ENCODE results near the gene LRRK1.

Gene LRRK1

DNA sequence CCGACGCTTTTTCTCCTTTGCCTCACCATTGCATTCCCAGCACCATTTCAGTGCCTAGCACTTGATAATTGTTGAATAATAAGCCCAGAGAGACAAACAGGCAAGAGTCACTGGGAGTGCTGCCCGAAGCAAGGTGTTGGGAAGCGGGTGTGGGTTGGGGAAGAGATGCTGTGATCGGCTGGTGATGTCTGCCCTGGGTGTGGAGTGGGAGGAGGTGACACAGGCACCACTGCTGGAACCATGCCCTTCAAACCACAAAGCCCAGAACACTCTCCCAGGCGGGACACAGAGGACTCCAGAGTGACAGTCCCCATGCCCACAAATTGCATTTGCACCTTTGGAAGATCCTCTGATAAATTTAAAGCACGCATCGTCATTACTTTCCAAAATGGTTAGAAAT lies 184.4 kb downstream of the LRRK1 start:
- Histone ChIP-seq H3K27ac (ENCODE audit: low read depth, low read length) (no peak overlapping the region), H2BK5ac (ENCODE audit: low read length) (no peak overlapping the region), H3K56ac (ENCODE audit: low read length) (no peak overlapping the region), H3K4ac (ENCODE audit: low read depth, low read length) (no peak overlapping the region), H3K18ac (ENCODE audit: low read length) (no peak overlapping the region), H3K27me3 (ENCODE audit: insufficient read depth, low read length, poor library complexity) (no peaks in the 10 kb centered on the region), H2BK15ac (replicated peaks; ENCODE audit: low read depth) (no peak overlapping the region), H4K8ac (ENCODE audit: low read depth, low read length) (no peak overlapping the region), H2BK120ac (ENCODE audit: low read depth, low read length) (no peak overlapping the region), H3K23ac (ENCODE audit: low read length) (no peak overlapping the region), H3K79me2 (ENCODE audit: control insufficient read depth, insufficient read depth, low read length) (no peaks in the 10 kb centered on the region), H2AK5ac (ENCODE audit: low read length) (no peak overlapping the region), H3K4me1 (ENCODE audit: control insufficient read depth, low read depth, low read length) (no peaks in the 10 kb centered on the region), H3K9ac (ENCODE audit: low read length) (no peak overlapping the region), H4K5ac (ENCODE audit: low read length) (no peak overlapping the region), H3K79me1 (ENCODE audit: low read length) (no peaks in the 10 kb centered on the region), H3K4me3 (ENCODE audit: low read length) (no peak overlapping the region), H3K36me3 (ENCODE audit: control insufficient read depth, insufficient read depth, low read length) (no peaks in the 10 kb centered on the region), H3K4me2 (ENCODE audit: low read length) (no peak overlapping the region)
- no peak for DNase-seq
- WGBS (ENCODE audit: extremely low coverage, insufficient coverage, low lambda C conversion rate): no CpG with 5 or more reads among the region's 8 CpGs

- Histone ChIP-seq H4K5ac (ENCODE audit: low read length) (no peak overlapping the region), H3K27ac (ENCODE audit: low read depth, low read length) (no peak overlapping the region), H3K4me1 (ENCODE audit: control insufficient read depth, low read depth, low read length) (no peaks in the 10 kb centered on the region), H2BK5ac (ENCODE audit: low read length) (no peak overlapping the region), H3K36me3 (ENCODE audit: control insufficient read depth, insufficient read depth, low read length) (no peaks in the 10 kb centered on the region), H2BK15ac (replicated peaks; ENCODE audit: low read depth) (no peak overlapping the region), H3K9ac (ENCODE audit: low read length) (no peak overlapping the region), H3K27me3 (ENCODE audit: insufficient read depth, low read length, poor library complexity) (no peaks in the 10 kb centered on the region), H3K79me2 (ENCODE audit: control insufficient read depth, insufficient read depth, low read length) (no peaks in the 10 kb centered on the region), H3K18ac (ENCODE audit: low read length) (no peak overlapping the region), H2BK120ac (ENCODE audit: low read depth, low read length) (no peak overlapping the region), H2AK5ac (ENCODE audit: low read length) (no peak overlapping the region), H4K8ac (ENCODE audit: low read depth, low read length) (no peak overlapping the region), H3K56ac (ENCODE audit: low read length) (no peak overlapping the region), H3K4me3 (ENCODE audit: low read length) (no peak overlapping the region), H3K79me1 (ENCODE audit: low read length) (no peaks in the 10 kb centered on the region), H3K4ac (ENCODE audit: low read depth, low read length) (no peak overlapping the region), H3K23ac (ENCODE audit: low read length) (no peak overlapping the region), H3K4me2 (ENCODE audit: low read length) (no peak overlapping the region)
- WGBS (ENCODE audit: extremely low coverage, insufficient coverage, low lambda C conversion rate): no CpG with 5 or more reads among the region's 9 CpGs
- DNase-seq: no peak
Observed at GRCh38 chr15:101104141-101104540, 185.0 kb downstream of the LRRK1 start.

- Histone ChIP-seq H3K9ac (ENCODE audit: low read length) (no peak overlapping the region), H3K23ac (ENCODE audit: low read length) (no peak overlapping the region), H4K8ac (ENCODE audit: low read depth, low read length) (no peak overlapping the region), H3K79me1 (ENCODE audit: low read length) (no peaks in the 10 kb centered on the region), H3K36me3 (ENCODE audit: control insufficient read depth, insufficient read depth, low read length) (no peaks in the 10 kb centered on the region), H2BK120ac (ENCODE audit: low read depth, low read length) (no peak overlapping the region), H2AK5ac (ENCODE audit: low read length) (no peak overlapping the region), H3K4me1 (ENCODE audit: control insufficient read depth, low read depth, low read length) (no peaks in the 10 kb centered on the region), H2BK15ac (replicated peaks; ENCODE audit: low read depth) (no peak overlapping the region), H4K5ac (ENCODE audit: low read length) (no peak overlapping the region), H3K18ac (ENCODE audit: low read length) (no peak overlapping the region), H3K4me2 (ENCODE audit: low read length) (no peak overlapping the region), H3K4me3 (ENCODE audit: low read length) (no peak overlapping the region), H3K27me3 (ENCODE audit: insufficient read depth, low read length, poor library complexity) (no peaks in the 10 kb centered on the region), H3K27ac (ENCODE audit: low read depth, low read length) (no peak overlapping the region), H3K79me2 (ENCODE audit: control insufficient read depth, insufficient read depth, low read length) (no peaks in the 10 kb centered on the region), H2BK5ac (ENCODE audit: low read length) (no peak overlapping the region), H3K56ac (ENCODE audit: low read length) (peak overlapping the region; percentile 28), H3K4ac (ENCODE audit: low read depth, low read length) (no peak overlapping the region)
- no CpG with 5 or more reads among the region's 7 CpGs for WGBS (ENCODE audit: extremely low coverage, insufficient coverage, low lambda C conversion rate)
- peak; percentile 63 for DNase-seq
Observed at GRCh38 chr15:101105059-101105891, 186.1 kb downstream of the LRRK1 start.

GRCh38 chr15:101107101-101107500 lies 187.9 kb downstream of the LRRK1 start:
- no peak for DNase-seq
- Histone ChIP-seq H3K18ac (ENCODE audit: low read length) (no peak overlapping the region), H3K4me3 (ENCODE audit: low read length) (no peak overlapping the region), H3K4me1 (ENCODE audit: control insufficient read depth, low read depth, low read length) (no peaks in the 10 kb centered on the region), H2BK120ac (ENCODE audit: low read depth, low read length) (no peak overlapping the region), H2BK5ac (ENCODE audit: low read length) (no peak overlapping the region), H3K9ac (ENCODE audit: low read length) (no peak overlapping the region), H4K8ac (ENCODE audit: low read depth, low read length) (no peak overlapping the region), H4K5ac (ENCODE audit: low read length) (no peak overlapping the region), H3K27ac (ENCODE audit: low read depth, low read length) (no peak overlapping the region), H3K4me2 (ENCODE audit: low read length) (no peak overlapping the region), H3K27me3 (ENCODE audit: insufficient read depth, low read length, poor library complexity) (no peaks in the 10 kb centered on the region), H2AK5ac (ENCODE audit: low read length) (no peak overlapping the region), H2BK15ac (replicated peaks; ENCODE audit: low read depth) (no peak overlapping the region), H3K4ac (ENCODE audit: low read depth, low read length) (no peak overlapping the region), H3K23ac (ENCODE audit: low read length) (no peak overlapping the region), H3K79me2 (ENCODE audit: control insufficient read depth, insufficient read depth, low read length) (no peaks in the 10 kb centered on the region), H3K79me1 (ENCODE audit: low read length) (no peaks in the 10 kb centered on the region), H3K56ac (ENCODE audit: low read length) (no peak overlapping the region), H3K36me3 (ENCODE audit: control insufficient read depth, insufficient read depth, low read length) (no peaks in the 10 kb centered on the region)
- no CpG with 5 or more reads among the region's 7 CpGs for WGBS (ENCODE audit: extremely low coverage, insufficient coverage, low lambda C conversion rate)

GRCh38 chr15:101107625-101108460 lies 188.7 kb downstream of the LRRK1 start:
- H3K4ac ChIP-seq (ENCODE audit: low read depth, low read length): no peak overlapping the region
- no CpG with 5 or more reads among the region's 6 CpGs for WGBS (ENCODE audit: extremely low coverage, insufficient coverage, low lambda C conversion rate)
- peak; percentile 82 for DNase-seq
- no peak overlapping the region for H2AK5ac ChIP-seq (ENCODE audit: low read length)
- H3K56ac ChIP-seq (ENCODE audit: low read length): no peak overlapping the region
- no peak overlapping the region for H4K8ac ChIP-seq (ENCODE audit: low read depth, low read length)
- H3K9ac ChIP-seq (ENCODE audit: low read length): no peak overlapping the region
- no peaks in the 10 kb centered on the region for H3K36me3 ChIP-seq (ENCODE audit: control insufficient read depth, insufficient read depth, low read length)
- no peak overlapping the region for H3K18ac ChIP-seq (ENCODE audit: low read length)
- H3K4me3 ChIP-seq (ENCODE audit: low read length): no peak overlapping the region
- no peak overlapping the region for H3K27ac ChIP-seq (ENCODE audit: low read depth, low read length)
- H2BK120ac ChIP-seq (ENCODE audit: low read depth, low read length): no peak overlapping the region
- H2BK15ac ChIP-seq (replicated peaks; ENCODE audit: low read depth): no peak overlapping the region
- no peak overlapping the region for H2BK5ac ChIP-seq (ENCODE audit: low read length)
- H3K4me1 ChIP-seq (ENCODE audit: control insufficient read depth, low read depth, low read length): no peaks in the 10 kb centered on the region
- no peaks in the 10 kb centered on the region for H3K79me2 ChIP-seq (ENCODE audit: control insufficient read depth, insufficient read depth, low read length)
- H3K79me1 ChIP-seq (ENCODE audit: low read length): no peaks in the 10 kb centered on the region
- no peaks in the 10 kb centered on the region for H3K27me3 ChIP-seq (ENCODE audit: insufficient read depth, low read length, poor library complexity)
- H4K5ac ChIP-seq (ENCODE audit: low read length): no peak overlapping the region
- no peak overlapping the region for H3K4me2 ChIP-seq (ENCODE audit: low read length)
- H3K23ac ChIP-seq (ENCODE audit: low read length): no peak overlapping the region

All from mesendoderm (in vitro differentiated cells).